OCI-M2 (cell line): ENCODE data around the gene TNFRSF1B.
A peak's percentile ranks its signal among the peaks of the same experiment; 100 is the strongest.

Experiments used
- DNase-seq: peaks from one replicate; lab custom pipeline; 2025; ENCODE audit not compliant: unreplicated experiment; lab: John Stamatoyannopoulos, UW

TNFRSF1B gene

GRCh38 chr1:12157366-12158231 lies 9.2 kb upstream of the TNFRSF1B start:
- no peak for DNase-seq

- DNase-seq = no peak
Measured at GRCh38 chr1:12158357-12159092, 8.3 kb upstream of the TNFRSF1B start.

GRCh38 chr1:12159816-12160215 lies 7.0 kb upstream of the TNFRSF1B start:
- no peak for DNase-seq

GRCh38 chr1:12161324-12161661 lies 5.5 kb upstream of the TNFRSF1B start:
- no peak for DNase-seq

- DNase-seq = peak; percentile 22
Measured at GRCh38 chr1:12161662-12162458, 4.9 kb upstream of the TNFRSF1B start.

GRCh38 chr1:12162459-12163137 lies 4.2 kb upstream of the TNFRSF1B start:
- no peak for DNase-seq

- DNase-seq = no peak
Measured at GRCh38 chr1:12163210-12163609, 3.6 kb upstream of the TNFRSF1B start.

GRCh38 chr1:12164210-12164609 lies 2.6 kb upstream of the TNFRSF1B start:
- no peak for DNase-seq

GRCh38 chr1:12165342-12165741 lies 1.4 kb upstream of the TNFRSF1B start:
- DNase-seq = no peak

GRCh38 chr1:12167493-12168429 lies 970 bp downstream of the TNFRSF1B start:
- DNase-seq = no peak

- no peak for DNase-seq
Measured at GRCh38 chr1:12168451-12169160, 1.8 kb downstream of the TNFRSF1B start.

- DNase-seq = no peak
Measured at GRCh38 chr1:12169442-12170135, 2.8 kb downstream of the TNFRSF1B start.

- DNase-seq = no peak
Measured at GRCh38 chr1:12170263-12170671, 3.5 kb downstream of the TNFRSF1B start.

GRCh38 chr1:12171206-12172041 lies 4.6 kb downstream of the TNFRSF1B start:
- no peak for DNase-seq

GRCh38 chr1:12172042-12172851 lies 5.5 kb downstream of the TNFRSF1B start:
- DNase-seq = no peak

- no peak for DNase-seq
Measured at GRCh38 chr1:12173041-12173509, 6.3 kb downstream of the TNFRSF1B start.

GRCh38 chr1:12173631-12174121 lies 6.9 kb downstream of the TNFRSF1B start:
- no peak for DNase-seq
